H9 (cell line): Measurements from ENCODE around the gene ZNF584. TPM values are rescaled to one million over a fixed set of nuclear protein-coding genes. Genes with fewer than 3 reads are reported as not detected.

Experiments
- DNase-seq: peaks from one replicate; pipeline ENCODE4 v3.0.0-alpha.2; 2017
- H2AFZ ChIP-seq: one replicate; pipeline ENCODE4 v1.6.1; 2013; ENCODE audit warnings: mild to moderate bottlenecking, low read length, control low read depth, moderate library complexity
- H2AK5ac ChIP-seq: 2 replicates; pipeline ENCODE4 v1.6.1; 2013; ENCODE audit warnings: low read length, control low read depth, mixed read lengths; ENCODE audit not compliant: insufficient read length
- H2BK120ac ChIP-seq: one replicate; pipeline ENCODE4 v1.6.1; 2013; ENCODE audit warnings: low read depth, mild to moderate bottlenecking, low read length, control low read depth, inconsistent platforms; ENCODE audit not compliant: poor library complexity, severe bottlenecking
- H2BK12ac ChIP-seq: 2 replicates; pipeline ENCODE4 v1.6.1; 2013; ENCODE audit warnings: low read length, control low read depth, mixed read lengths, low read depth; ENCODE audit not compliant: insufficient read length
- H2BK15ac ChIP-seq: 2 replicates; pipeline ENCODE4 v1.6.1; 2013; ENCODE audit warnings: low read depth, low read length, control low read depth
- H2BK20ac ChIP-seq: one replicate; pipeline ENCODE4 v1.6.1; 2013; ENCODE audit warnings: low read depth, mild to moderate bottlenecking, low read length, control low read depth, inconsistent platforms; ENCODE audit not compliant: poor library complexity, severe bottlenecking
- H2BK5ac ChIP-seq: 2 replicates; pipeline ENCODE4 v1.6.1; 2013; ENCODE audit warnings: low read length, control low read depth, mixed read lengths; ENCODE audit not compliant: insufficient read length
- H3K14ac ChIP-seq: 2 replicates; pipeline ENCODE4 v1.6.1; 2013; ENCODE audit warnings: low read length, control low read depth; ENCODE audit not compliant: insufficient read depth
- H3K18ac ChIP-seq: 2 replicates; pipeline ENCODE4 v1.6.1; 2013; ENCODE audit warnings: low read depth, mild to moderate bottlenecking, mixed read lengths, low read length, control low read depth; ENCODE audit not compliant: insufficient read length
- H3K23ac ChIP-seq: 2 replicates; pipeline ENCODE4 v1.6.1; 2013; ENCODE audit warnings: low read length, control low read depth, mixed read lengths, low read depth; ENCODE audit not compliant: insufficient read length
- H3K23me2 ChIP-seq: 2 replicates; pipeline ENCODE4 v1.6.1; 2013; ENCODE audit warnings: low read depth, mild to moderate bottlenecking, mixed read lengths, low read length, control low read depth; ENCODE audit not compliant: insufficient read length, poor library complexity, severe bottlenecking
- H3K27ac ChIP-seq: 2 replicates; pipeline ENCODE4 v1.5.1; 2013; ENCODE audit warnings: low read length, control low read depth, mixed read lengths, low read depth; ENCODE audit not compliant: insufficient read length
- H3K27me3 ChIP-seq: 2 replicates; pipeline ENCODE4 v1.6.1; 2013; ENCODE audit warnings: low read length, control low read depth, inconsistent platforms; ENCODE audit not compliant: insufficient read depth
- H3K4ac ChIP-seq: 2 replicates; pipeline ENCODE4 v1.6.1; 2013; ENCODE audit warnings: low read depth, mild to moderate bottlenecking, control low read depth, inconsistent platforms, low read length, moderate library complexity
- H3K4me1 ChIP-seq: 2 replicates; pipeline ENCODE4 v1.6.1; 2013; ENCODE audit warnings: low read length, control low read depth, inconsistent platforms; ENCODE audit not compliant: insufficient read depth
- H3K4me2 ChIP-seq: 2 replicates; pipeline ENCODE4 v1.6.1; 2013; ENCODE audit warnings: low read length, control low read depth, mixed read lengths; ENCODE audit not compliant: insufficient read length, insufficient read depth
- H3K56ac ChIP-seq: 2 replicates; pipeline ENCODE4 v1.6.1; 2013; ENCODE audit warnings: low read depth, mild to moderate bottlenecking, mixed read lengths, low read length, control low read depth; ENCODE audit not compliant: insufficient read length
- H3K79me1 ChIP-seq: 2 replicates; pipeline ENCODE4 v1.6.1; 2013; ENCODE audit warnings: low read depth, mild to moderate bottlenecking, moderate library complexity, low read length, control low read depth, inconsistent platforms; ENCODE audit not compliant: insufficient read depth, poor library complexity, severe bottlenecking
- H3K79me2 ChIP-seq: 2 replicates; pipeline ENCODE4 v1.6.1; 2013; ENCODE audit warnings: low read length, control low read depth, inconsistent platforms; ENCODE audit not compliant: insufficient read depth
- H3K9ac ChIP-seq: 2 replicates; pipeline ENCODE4 v1.6.1; 2013; ENCODE audit warnings: low read length, control low read depth, mixed read lengths; ENCODE audit not compliant: insufficient read length; ENCODE audit errors: extremely low read depth
- H3K9me3 ChIP-seq: one replicate; pipeline ENCODE4 v1.6.1; 2013; ENCODE audit warnings: low read depth, low read length, inconsistent platforms; ENCODE audit not compliant: control insufficient read depth
- H3T11ph ChIP-seq: one replicate; pipeline ENCODE4 v1.6.1; 2013; ENCODE audit warnings: mild to moderate bottlenecking, low read length, control low read depth, inconsistent platforms
- H4K20me1 ChIP-seq: one replicate; pipeline ENCODE4 v1.6.1; 2013; ENCODE audit not compliant: control insufficient read depth, insufficient read length, insufficient read depth
- H4K5ac ChIP-seq: 2 replicates; pipeline ENCODE4 v1.6.1; 2013; ENCODE audit warnings: low read depth, mild to moderate bottlenecking, mixed read lengths, low read length, control low read depth; ENCODE audit not compliant: insufficient read length
- H4K8ac ChIP-seq: replicated peaks from 2 replicates; pipeline ENCODE4 v1.6.1; 2013; ENCODE audit warnings: low read length, control low read depth, mixed read lengths, low read depth; ENCODE audit not compliant: insufficient read length
- H4K91ac ChIP-seq: 2 replicates; pipeline ENCODE4 v1.6.1; 2013; ENCODE audit warnings: low read depth, mild to moderate bottlenecking, moderate library complexity, mixed read lengths, low read length, control low read depth; ENCODE audit not compliant: insufficient read length
- H3K27ac Mint-ChIP-seq, 3 experiments: 2 replicates in 2 of 3; 3 replicates in 1 of 3; pipeline ENCODE4 v1.8.0; 2020 to 2021; ENCODE audit warnings: mixed read lengths in 3 of 3, mild to moderate bottlenecking in 1 of 3, moderate library complexity in 1 of 3
- H3K27me3 Mint-ChIP-seq: 2 replicates; pipeline ENCODE4 v1.8.0; 2021; ENCODE audit warnings: low read depth, mild to moderate bottlenecking, moderate library complexity, mixed read lengths
- H3K36me3 Mint-ChIP-seq, 3 experiments: 2 replicates in 2 of 3; 3 replicates in 1 of 3; pipeline ENCODE4 v1.8.0; 2020 to 2021; ENCODE audit warnings: low read depth in 3 of 3, mixed read lengths in 3 of 3; ENCODE audit not compliant: insufficient read depth in 1 of 3
- H3K4me1 Mint-ChIP-seq, 2 experiments: 2 replicates each; pipeline ENCODE4 v1.8.0; 2020; ENCODE audit warnings: mixed read lengths in 2 of 2
- H3K4me3 Mint-ChIP-seq, 2 experiments: 2 replicates in 1 of 2; 3 replicates in 1 of 2; pipeline ENCODE4 v1.8.0; 2020 to 2021; ENCODE audit warnings: mild to moderate bottlenecking in 2 of 2, mixed read lengths in 2 of 2, moderate library complexity in 1 of 2
- H3K9me3 Mint-ChIP-seq, 2 experiments: 2 replicates in 1 of 2; 3 replicates in 1 of 2; pipeline ENCODE4 v1.8.0; 2020; ENCODE audit warnings: mild to moderate bottlenecking in 2 of 2, mixed read lengths in 2 of 2, moderate library complexity in 1 of 2
- WGBS: extraction: QIAGEN DNeasy Blood & Tissue Kit; methylation state at CpG from one replicate; pipeline ENCODE4 v1.1.7; 2013; ENCODE audit warnings: missing lambda C conversion rate, low lambda C conversion rate, mixed read lengths; ENCODE audit not compliant: insufficient read length; ENCODE audit errors: extremely low coverage; 5-methylcytosine and 5-hydroxymethylcytosine counted together
- total RNA-seq: library from RNA; stranded (reverse); gene quantifications from 2 replicates; pipeline ENCODE4 v1.2.1, GENCODE V29; 2021
- TF ChIP-seq, protein P1 (sequence below): fragments of 200-600 bp; sonication (generic); conservative IDR thresholded peaks from 3 replicates; pipeline ENCODE4 v1.8.0; 2021; ENCODE audit warnings: antibody characterized with exemption, mild to moderate bottlenecking

Gene ZNF584
- total RNA-seq, 1 experiment from 2014 or later: 7.4 TPM

- Histone ChIP-seq H3K9me3 (no peaks in the 10 kb centered on the region), H4K20me1 (peaks cover 5% of the 10 kb centered on the region), H2AK5ac (no peak overlapping the region), H3T11ph (no peak overlapping the region), H3K23ac (no peak overlapping the region), H2BK120ac (no peak overlapping the region), H3K27me3 (no peaks in the 10 kb centered on the region; the same call in 1 of the 2 replicates), H3K9ac (no peak overlapping the region), H3K14ac (no peak overlapping the region), H2BK20ac (no peak overlapping the region), H2BK12ac (no peak overlapping the region), H3K79me1 (no peaks in the 10 kb centered on the region), H3K18ac (no peak overlapping the region), H4K91ac (no peak overlapping the region), H4K8ac (no peak overlapping the region), H3K4ac (no peak overlapping the region), H4K5ac (no peak overlapping the region), H3K27ac (no peak overlapping the region), H3K4me2 (no peak overlapping the region), H3K56ac (no peak overlapping the region), H2BK5ac (no peak overlapping the region), H2AFZ (no peak overlapping the region), H3K4me1 (no peaks in the 10 kb centered on the region; the same call in 1 of the 2 replicates), H3K23me2 (peaks cover 13% of the 10 kb centered on the region), H3K79me2 (no peaks in the 10 kb centered on the region), H2BK15ac (no peak overlapping the region)
- H3K4me1 Mint-ChIP-seq: peaks cover 10 to 16% of the 10 kb centered on the region in 2 experiments
- peaks cover 12 to 16% (median 14%) of the 10 kb centered on the region in 3 experiments; a peak in 6 of 7 replicates for H3K36me3 Mint-ChIP-seq
- no peaks in the 10 kb centered on the region for H3K9me3 Mint-ChIP-seq
- DNase-seq: no peak
- H3K27me3 Mint-ChIP-seq: peaks cover 14% of the 10 kb centered on the region
- TF ChIP-seq, protein P1, sequence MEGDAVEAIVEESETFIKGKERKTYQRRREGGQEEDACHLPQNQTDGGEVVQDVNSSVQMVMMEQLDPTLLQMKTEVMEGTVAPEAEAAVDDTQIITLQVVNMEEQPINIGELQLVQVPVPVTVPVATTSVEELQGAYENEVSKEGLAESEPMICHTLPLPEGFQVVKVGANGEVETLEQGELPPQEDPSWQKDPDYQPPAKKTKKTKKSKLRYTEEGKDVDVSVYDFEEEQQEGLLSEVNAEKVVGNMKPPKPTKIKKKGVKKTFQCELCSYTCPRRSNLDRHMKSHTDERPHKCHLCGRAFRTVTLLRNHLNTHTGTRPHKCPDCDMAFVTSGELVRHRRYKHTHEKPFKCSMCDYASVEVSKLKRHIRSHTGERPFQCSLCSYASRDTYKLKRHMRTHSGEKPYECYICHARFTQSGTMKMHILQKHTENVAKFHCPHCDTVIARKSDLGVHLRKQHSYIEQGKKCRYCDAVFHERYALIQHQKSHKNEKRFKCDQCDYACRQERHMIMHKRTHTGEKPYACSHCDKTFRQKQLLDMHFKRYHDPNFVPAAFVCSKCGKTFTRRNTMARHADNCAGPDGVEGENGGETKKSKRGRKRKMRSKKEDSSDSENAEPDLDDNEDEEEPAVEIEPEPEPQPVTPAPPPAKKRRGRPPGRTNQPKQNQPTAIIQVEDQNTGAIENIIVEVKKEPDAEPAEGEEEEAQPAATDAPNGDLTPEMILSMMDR: no peak
- no peak overlapping the region for H3K4me3 Mint-ChIP-seq
- WGBS: no CpG with 5 or more reads among the region's 6 CpGs
- H3K27ac Mint-ChIP-seq: no peak overlapping the region
These were observed 9.9 kb upstream of the ZNF584 start for GRCh38 chr19:58398545-58398944.
